Stomach (tissue), 9 donors: Measurements from ENCODE around the gene VPS41. TPM values are rescaled to one million over a fixed set of nuclear protein-coding genes. Genes with fewer than 3 reads are reported as not detected.

Experiments used
- DNase-seq, 2 donors: peaks; one replicate each; pipeline versions ENCODE4 v3.0.0 to v3.0.0-alpha.2; 2013 to 2019
- H3K27ac ChIP-seq, 5 donors: fragments of 200-600 bp in 4 of 5; sonication (generic) in 4 of 5; one replicate each; pipeline ENCODE4 v1.5.1; 2013 to 2019; ENCODE audit warnings: mild to moderate bottlenecking in 1 of 5, moderate library complexity in 1 of 5
- H3K27me3 ChIP-seq, 3 donors: fragments of 200-600 bp; sonication (generic); one replicate each; pipeline ENCODE4 v1.5.1; 2017 to 2019; ENCODE audit warnings: mixed run types in 1 of 3
- H3K36me3 ChIP-seq, 4 donors: fragments of 200-600 bp; sonication (generic); 1 replicate in 3 of 4; 2 replicates in 1 of 4; pipeline ENCODE4 v1.5.1; 2016 to 2019
- H3K4me1 ChIP-seq, 4 donors: fragments of 200-600 bp; sonication (generic); one replicate each; pipeline ENCODE4 v1.5.1; 2016 to 2019
- H3K4me3 ChIP-seq, 4 donors: fragments of 200-600 bp; sonication (generic) in 3 of 4; one replicate each; pipeline ENCODE4 v1.5.1; 2016 to 2019; ENCODE audit warnings: mild to moderate bottlenecking in 1 of 4
- H3K9me3 ChIP-seq, 4 donors: fragments of 200-600 bp; sonication (generic); one replicate each; pipeline ENCODE4 v1.5.1; 2016 to 2019
- CTCF ChIP-seq, 7 experiments: fragments of 450-650 bp in 4 of 7; fragments of 200-600 bp in 3 of 7; sonication (generic) in 3 of 7; IDR thresholded peaks; one replicate each; pipeline ENCODE4 v1.5.1; 2016 to 2019; ENCODE audit warnings: antibody characterized with exemption in 7 of 7, control low read depth in 2 of 7, mild to moderate bottlenecking in 1 of 7
- EP300 ChIP-seq: sonication (generic); formaldehyde crosslinking; IDR thresholded peaks from one replicate; pipeline ENCODE4 v1.6.1; 2017; ENCODE audit warnings: antibody characterized with exemption
- POLR2A ChIP-seq, 4 donors: fragments of 450-650 bp; IDR thresholded peaks; one replicate each; pipeline ENCODE4 v1.6.1; 2016; ENCODE audit warnings: antibody characterized with exemption in 4 of 4, control low read depth in 2 of 4, mild to moderate bottlenecking in 1 of 4, moderate library complexity in 1 of 4
- POLR2AphosphoS5 ChIP-seq, 3 donors: sonication (generic); formaldehyde crosslinking; IDR thresholded peaks; one replicate each; pipeline ENCODE4 v1.6.1; 2016; ENCODE audit warnings: antibody characterized with exemption in 3 of 3
- WGBS, 5 donors: extraction: QIAGEN DNeasy Blood & Tissue Kit in 3 of 5; methylation state at CpG; one replicate each; pipeline versions ENCODE4 v1.1.5 to v1.1.7; 2013 to 2018; 5-methylcytosine and 5-hydroxymethylcytosine counted together
- intact Hi-C: fragments of 100-400 bp; cut with DNase I; formaldehyde crosslinking; loops from one replicate; pipeline ENCODE4 v1.15.1; 2023; ENCODE audit warnings: low total_unique reads
- polyA plus RNA-seq, 3 donors: library from polyadenylated mRNA; stranded (reverse); fragments of 200-250 nt; gene quantifications; one replicate each; pipeline ENCODE4 v1.2.3, GENCODE V29; 2013
- total RNA-seq, 5 donors: library from RNA; depleted of rRNA; stranded (reverse); fragments of >200 nt; gene quantifications; one replicate each; pipeline versions ENCODE4 v1.1.0 to v1.2.3, GENCODE V29; 2014 to 2016
- donor health status: healthy with polysubstance abuse.
- donor health status: Bipolar disorder and iron deficiency.
- donor health status: healthy.

The VPS41 gene
- total and polyA plus RNA-seq, 8 donors: 8.2 to 122 (median 41.4) TPM

GRCh38 chr7:38757931-38758330 lies 151.1 kb downstream of the VPS41 start:
- TF ChIP-seq EP300 (no peak), POLR2AphosphoS5 (IDR thresholded peaks at IDR 0.05) (no peak), POLR2A (IDR thresholded peaks at IDR 0.05) (no peak), CTCF (IDR thresholded peaks at IDR 0.05) (no peak)
- Histone ChIP-seq H3K4me3 (no peak overlapping the region), H3K4me1 (no peaks in the 10 kb centered on the region), H3K27ac (no peak overlapping the region), H3K27me3 (no peaks in the 10 kb centered on the region), H3K36me3 (peaks cover 13 to 80% (median 65%) of the 10 kb centered on the region in 4 donors), H3K9me3 (no peaks in the 10 kb centered on the region)
- no peak for DNase-seq
- intact Hi-C loops: no loop called here
- 93 to 99% (median 97%) methylated on average over 3 of the region's 3 CpGs for WGBS, 5 donors

GRCh38 chr7:38756521-38756920 lies 152.5 kb downstream of the VPS41 start:
- intact Hi-C loops: no loop called here
- no peak for DNase-seq
- no peak for TF ChIP-seq POLR2A (IDR thresholded peaks at IDR 0.05)
- TF ChIP-seq CTCF (IDR thresholded peaks at IDR 0.05): no peak
- TF ChIP-seq EP300: no peak
- TF ChIP-seq POLR2AphosphoS5 (IDR thresholded peaks at IDR 0.05): no peak

GRCh38 chr7:38753347-38753746 lies 155.6 kb downstream of the VPS41 start:
- intact Hi-C loops: no loop called here

More at GRCh38 chr7:38756521-38756920, 152.5 kb downstream of the VPS41 start:
- H3K9me3 ChIP-seq: no peaks in the 10 kb centered on the region
- no peaks in the 10 kb centered on the region for H3K4me1 ChIP-seq
- no peaks in the 10 kb centered on the region for H3K27me3 ChIP-seq
- peaks cover 20 to 80% (median 66%) of the 10 kb centered on the region in 4 donors for H3K36me3 ChIP-seq
- H3K4me3 ChIP-seq: no peak overlapping the region
- 80 to 86% (median 85%) methylated on average over 5 of the region's 5 CpGs for whole genome bisulfite sequencing, 5 donors
- H3K27ac ChIP-seq: no peak overlapping the region

GRCh38 chr7:38751416-38751815 lies 157.6 kb downstream of the VPS41 start:
- TF ChIP-seq EP300 (no peak), POLR2AphosphoS5 (IDR thresholded peaks at IDR 0.05) (no peak), POLR2A (IDR thresholded peaks at IDR 0.05) (no peak), CTCF (IDR thresholded peaks at IDR 0.05) (no peak)
- no peak overlapping the region for H3K4me3 ChIP-seq
- intact Hi-C loops: no loop called here
- no peak overlapping the region for H3K27ac ChIP-seq
- 79 to 91% (median 88%) methylated on average over 1 of the region's 1 CpG for WGBS, 5 donors
- H3K36me3 ChIP-seq: peaks cover 15 to 80% (median 74%) of the 10 kb centered on the region in 4 donors
- no peak for DNase-seq
- no peaks in the 10 kb centered on the region for H3K4me1 ChIP-seq
- no peaks in the 10 kb centered on the region for H3K27me3 ChIP-seq
- no peaks in the 10 kb centered on the region for H3K9me3 ChIP-seq

More at GRCh38 chr7:38753347-38753746, 155.6 kb downstream of the VPS41 start:
- DNase-seq: no peak
- Histone ChIP-seq H3K4me1 (no peaks in the 10 kb centered on the region), H3K9me3 (no peaks in the 10 kb centered on the region), H3K36me3 (peaks cover 14 to 88% (median 73%) of the 10 kb centered on the region in 4 donors), H3K27me3 (no peaks in the 10 kb centered on the region), H3K27ac (no peak overlapping the region), H3K4me3 (no peak overlapping the region)
- 90 to 95% (median 92%) methylated on average over 4 of the region's 4 CpGs for WGBS, 5 donors
- TF ChIP-seq EP300 (no peak), POLR2AphosphoS5 (IDR thresholded peaks at IDR 0.05) (no peak), POLR2A (IDR thresholded peaks at IDR 0.05) (no peak), CTCF (IDR thresholded peaks at IDR 0.05) (no peak)
